Thoracic aorta (tissue), 2 donors: ENCODE results near the gene RFTN1. TPM values are rescaled to one million over a fixed set of nuclear protein-coding genes. Genes with fewer than 3 reads are reported as not detected.

Experiments
- ATAC-seq: fragments of 150-250 bp; one replicate; pipeline ENCODE4 v1.8.0; 2017; ENCODE audit warnings: low read depth; ENCODE audit not compliant: insufficient number of reproducible peaks, low FRiP score
- DNase-seq: peaks from one replicate; pipeline ENCODE4 v3.0.0-alpha.2; 2020; ENCODE audit warnings: low spot score
- H3K27ac ChIP-seq, 2 donors: fragments of 200-600 bp; sonication (generic); 1 replicate in 1 of 2; 2 replicates in 1 of 2; pipeline ENCODE4 v1.5.1; 2016; ENCODE audit warnings: mild to moderate bottlenecking in 2 of 2, moderate library complexity in 2 of 2
- H3K27me3 ChIP-seq: fragments of 200-600 bp; sonication (generic); replicated peaks from 2 replicates; pipeline ENCODE4 v1.6.0; 2016; ENCODE audit warnings: mild to moderate bottlenecking; ENCODE audit not compliant: insufficient read depth
- H3K36me3 ChIP-seq: fragments of 200-600 bp; sonication (generic); one replicate; pipeline ENCODE4 v1.5.1; 2016
- H3K4me1 ChIP-seq, 2 donors: fragments of 200-600 bp; sonication (generic); 1 replicate in 1 of 2; 2 replicates in 1 of 2; pipeline versions ENCODE4 v1.5.1 to v1.6.0; 2016; ENCODE audit warnings: low read depth in 2 of 2, mild to moderate bottlenecking in 1 of 2; ENCODE audit not compliant: control insufficient read depth in 1 of 2
- H3K4me3 ChIP-seq: fragments of 200-600 bp; sonication (generic); 2 replicates; pipeline ENCODE4 v1.5.1; 2016; ENCODE audit warnings: mild to moderate bottlenecking
- H3K9me3 ChIP-seq: fragments of 200-600 bp; sonication (generic); 2 replicates; pipeline ENCODE4 v1.5.1; 2016
- total RNA-seq, 2 donors: library from RNA; depleted of rRNA; stranded (reverse); fragments of >200 nt; gene quantifications; one replicate each; pipeline versions ENCODE4 v1.1.0 to v1.2.3, GENCODE V29; 2016
- TF ChIP-seq, protein P1 (sequence below): fragments of 200-600 bp; sonication (generic); IDR thresholded peaks from one replicate; pipeline ENCODE4 v1.5.1; 2019; ENCODE audit warnings: antibody characterized with exemption

The RFTN1 gene
- total RNA-seq, 2 donors from 2014 or later = 69.7 to 108 TPM

DNA sequence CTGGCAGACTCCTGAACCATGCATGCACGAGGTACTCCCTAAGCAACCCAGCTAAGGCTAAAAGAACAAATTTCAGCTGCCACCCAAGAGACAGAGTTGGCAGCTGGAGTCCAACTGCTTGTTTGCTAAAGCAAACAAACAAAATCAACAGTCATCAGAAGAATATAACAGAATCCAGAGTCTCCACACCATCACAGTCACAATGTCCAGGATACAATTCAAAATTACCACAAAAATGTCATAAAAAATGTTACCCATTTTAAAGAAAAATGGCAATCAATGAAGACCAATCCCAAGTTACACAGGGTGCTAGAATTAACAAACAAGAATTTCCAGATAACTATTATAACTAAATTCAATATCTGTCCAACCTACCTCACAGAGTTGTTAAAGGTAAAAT is 42.9 kb downstream of the RFTN1 start:
- no peak overlapping the region for H3K4me3 ChIP-seq
- H3K27ac ChIP-seq = peak overlapping the region; percentile 85 to 88
- DNase-seq = no peak
- H3K9me3 ChIP-seq = peaks cover 5% of the 10 kb centered on the region
- H3K36me3 ChIP-seq = no peaks in the 10 kb centered on the region
- TF ChIP-seq, protein P1, sequence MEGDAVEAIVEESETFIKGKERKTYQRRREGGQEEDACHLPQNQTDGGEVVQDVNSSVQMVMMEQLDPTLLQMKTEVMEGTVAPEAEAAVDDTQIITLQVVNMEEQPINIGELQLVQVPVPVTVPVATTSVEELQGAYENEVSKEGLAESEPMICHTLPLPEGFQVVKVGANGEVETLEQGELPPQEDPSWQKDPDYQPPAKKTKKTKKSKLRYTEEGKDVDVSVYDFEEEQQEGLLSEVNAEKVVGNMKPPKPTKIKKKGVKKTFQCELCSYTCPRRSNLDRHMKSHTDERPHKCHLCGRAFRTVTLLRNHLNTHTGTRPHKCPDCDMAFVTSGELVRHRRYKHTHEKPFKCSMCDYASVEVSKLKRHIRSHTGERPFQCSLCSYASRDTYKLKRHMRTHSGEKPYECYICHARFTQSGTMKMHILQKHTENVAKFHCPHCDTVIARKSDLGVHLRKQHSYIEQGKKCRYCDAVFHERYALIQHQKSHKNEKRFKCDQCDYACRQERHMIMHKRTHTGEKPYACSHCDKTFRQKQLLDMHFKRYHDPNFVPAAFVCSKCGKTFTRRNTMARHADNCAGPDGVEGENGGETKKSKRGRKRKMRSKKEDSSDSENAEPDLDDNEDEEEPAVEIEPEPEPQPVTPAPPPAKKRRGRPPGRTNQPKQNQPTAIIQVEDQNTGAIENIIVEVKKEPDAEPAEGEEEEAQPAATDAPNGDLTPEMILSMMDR = no peak
- H3K27me3 ChIP-seq = no peaks in the 10 kb centered on the region
- H3K4me1 ChIP-seq = peaks cover 42 to 64% of the 10 kb centered on the region in 2 donors
- no peak for ATAC-seq

DNA sequence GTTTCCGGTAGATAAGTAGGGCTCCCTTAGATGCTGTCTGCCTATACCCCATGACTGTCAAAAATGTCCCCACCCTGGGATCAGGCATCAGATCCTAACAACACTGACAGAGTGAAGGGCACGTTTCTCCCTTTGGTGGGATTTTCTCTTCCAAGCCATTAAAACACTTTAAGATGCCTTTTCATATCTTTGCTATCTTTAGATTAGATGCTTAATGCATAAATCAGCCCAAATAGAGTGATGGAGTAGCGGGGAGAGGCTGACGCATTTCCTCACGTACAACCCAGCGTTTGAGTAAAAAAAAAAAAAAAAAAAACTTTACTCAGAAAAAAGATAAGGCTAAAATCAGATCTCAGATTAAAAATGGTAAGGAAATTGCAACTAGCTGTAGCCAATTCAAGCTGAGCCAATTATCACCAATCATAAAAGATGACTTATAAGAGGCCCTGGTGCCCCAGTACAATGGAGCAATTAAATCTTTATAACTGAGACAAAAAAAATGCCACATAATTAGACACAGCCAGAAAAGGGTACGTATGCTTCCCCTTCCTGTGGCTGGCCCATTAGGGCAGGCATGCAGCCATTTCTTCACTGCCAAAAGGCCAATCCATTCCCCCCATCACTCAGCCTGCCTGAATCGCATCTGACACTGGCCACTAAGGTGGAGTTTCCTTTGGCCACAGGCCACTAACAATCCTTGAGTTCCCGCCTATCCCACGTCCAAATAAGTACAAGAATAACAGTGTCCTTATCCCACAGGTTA is 45.0 kb downstream of the RFTN1 start:
- ATAC-seq = peak; percentile 35
- Histone ChIP-seq H3K4me1 (peaks cover 51 to 62% of the 10 kb centered on the region in 2 donors), H3K36me3 (no peaks in the 10 kb centered on the region), H3K9me3 (peaks cover 5% of the 10 kb centered on the region), H3K27ac (peak overlapping the region; percentile 85 to 88), H3K4me3 (peak overlapping the region; percentile 32), H3K27me3 (no peaks in the 10 kb centered on the region)
- no peak for DNase-seq
- TF ChIP-seq, protein P1 = no peak

DNA sequence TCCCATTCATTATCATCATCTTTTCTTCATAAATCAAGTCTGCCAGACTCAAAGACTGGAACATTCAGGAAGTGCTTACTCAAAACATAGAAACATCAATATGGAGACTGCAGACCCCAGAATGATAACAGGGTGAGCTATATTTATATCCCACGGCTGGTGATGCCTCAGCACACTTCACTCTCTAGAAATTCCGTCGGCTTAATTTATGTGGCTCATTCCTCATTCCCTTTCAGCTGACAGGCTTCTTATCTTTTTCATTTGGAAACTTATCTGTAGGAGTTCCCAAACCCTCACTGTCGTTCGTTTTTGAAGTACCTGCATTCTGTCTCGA is 45.5 kb downstream of the RFTN1 start:
- Histone ChIP-seq H3K9me3 (peaks cover 5% of the 10 kb centered on the region), H3K27me3 (no peaks in the 10 kb centered on the region), H3K4me1 (peaks cover 51 to 64% of the 10 kb centered on the region in 2 donors), H3K36me3 (no peaks in the 10 kb centered on the region), H3K27ac (peak overlapping the region; percentile 85 to 88), H3K4me3 (peak overlapping the region; percentile 32)
- DNase-seq = no peak
- TF ChIP-seq, protein P1 = no peak
- ATAC-seq = no peak

DNA sequence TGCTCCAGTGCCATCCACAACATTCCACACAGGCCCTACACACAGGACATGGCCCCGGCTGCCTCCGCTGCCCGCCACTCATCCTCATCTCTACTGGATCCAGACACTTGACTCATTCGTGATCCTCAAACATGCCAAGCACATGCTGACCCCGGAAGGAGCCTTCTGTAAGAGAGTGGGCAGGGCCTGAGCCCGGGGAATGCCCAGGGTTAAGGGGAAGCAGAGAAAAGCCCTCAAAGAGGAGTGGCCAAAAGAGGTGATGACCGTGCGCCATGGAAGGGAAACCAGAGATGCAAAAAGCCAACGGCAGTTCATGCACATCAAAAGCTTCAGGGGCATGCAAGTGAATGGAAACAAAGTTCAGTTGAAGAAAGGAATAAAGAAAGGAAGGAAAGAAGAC is 46.1 kb downstream of the RFTN1 start:
- DNase-seq (no peak), ATAC-seq (no peak)
- Histone ChIP-seq H3K27me3 (no peaks in the 10 kb centered on the region), H3K9me3 (peaks cover 5% of the 10 kb centered on the region), H3K27ac (peak overlapping the region; percentile 85 to 88), H3K4me1 (peaks cover 51 to 69% of the 10 kb centered on the region in 2 donors), H3K36me3 (no peaks in the 10 kb centered on the region), H3K4me3 (no peak overlapping the region)
- TF ChIP-seq, protein P1 = no peak

DNA sequence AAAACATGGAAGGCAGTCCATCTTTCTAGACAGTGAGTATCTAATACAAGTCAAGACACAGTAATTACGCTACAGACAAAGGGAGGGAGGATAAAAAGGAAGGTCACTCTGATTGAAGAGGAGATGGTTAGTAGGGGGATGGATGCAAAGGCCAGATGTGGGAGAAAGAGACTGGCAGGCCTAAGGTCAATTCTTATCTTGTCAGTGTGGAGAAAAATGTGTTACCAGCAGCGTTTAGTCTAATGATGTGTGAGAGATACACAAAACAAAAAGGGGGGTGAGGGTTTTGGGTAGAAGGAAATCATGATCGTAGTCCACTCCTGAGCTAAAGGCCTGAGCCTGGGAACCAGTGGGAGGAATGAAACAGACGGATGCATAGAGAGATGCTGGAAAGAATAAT is 46.7 kb downstream of the RFTN1 start:
- DNase-seq (no peak), ATAC-seq (no peak)
- no peaks in the 10 kb centered on the region for H3K27me3 ChIP-seq
- TF ChIP-seq, protein P1 = no peak
- no peaks in the 10 kb centered on the region for H3K36me3 ChIP-seq
- H3K4me1 ChIP-seq = peaks cover 51 to 75% of the 10 kb centered on the region in 2 donors
- H3K4me3 ChIP-seq = no peak overlapping the region
- H3K9me3 ChIP-seq = peaks cover 5% of the 10 kb centered on the region
- peak overlapping the region; percentile 85 to 88 for H3K27ac ChIP-seq
